GM12875 (cell line): ENCODE measurements around the gene ECSIT.

Source experiments
- H3K4me3 ChIP-seq: one replicate; pipeline ENCODE4 v1.5.1; 2011; ENCODE audit warnings: low read depth, low read length, control low read depth
- CTCF ChIP-seq: IDR thresholded peaks from 2 replicates; pipeline ENCODE4 v1.5.1; 2011; ENCODE audit warnings: low read depth, mild to moderate bottlenecking, control low read depth, inconsistent platforms, low read length, moderate library complexity, borderline replicate concordance; ENCODE audit not compliant: insufficient read depth

Gene ECSIT

DNA sequence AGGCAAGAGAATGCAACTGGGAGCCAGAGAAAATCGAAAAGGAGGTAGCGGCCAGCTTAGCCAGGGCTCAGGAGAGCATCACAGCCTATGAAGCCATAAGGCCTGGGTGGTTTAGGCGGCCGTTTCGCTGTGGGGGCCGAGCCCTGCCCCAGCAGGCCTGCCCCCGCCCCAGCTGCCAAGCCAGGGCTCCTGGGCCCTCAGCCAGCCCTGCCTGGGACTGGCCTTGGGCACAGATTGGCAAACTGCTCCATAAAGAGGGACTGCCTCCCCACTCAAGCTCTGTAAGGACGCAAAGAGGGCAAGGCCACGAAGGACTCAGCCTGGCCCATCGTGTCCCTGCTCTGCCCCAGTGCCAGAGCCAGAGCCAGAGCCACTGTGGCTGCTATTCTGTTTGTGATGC lies 33.5 kb downstream of the ECSIT start:
- TF ChIP-seq CTCF: no peak
- no peak overlapping the region for H3K4me3 ChIP-seq

GRCh38 chr19:11494634-11495285 lies 34.2 kb downstream of the ECSIT start:
- TF ChIP-seq CTCF: no peak
- H3K4me3 ChIP-seq: no peak overlapping the region

DNA sequence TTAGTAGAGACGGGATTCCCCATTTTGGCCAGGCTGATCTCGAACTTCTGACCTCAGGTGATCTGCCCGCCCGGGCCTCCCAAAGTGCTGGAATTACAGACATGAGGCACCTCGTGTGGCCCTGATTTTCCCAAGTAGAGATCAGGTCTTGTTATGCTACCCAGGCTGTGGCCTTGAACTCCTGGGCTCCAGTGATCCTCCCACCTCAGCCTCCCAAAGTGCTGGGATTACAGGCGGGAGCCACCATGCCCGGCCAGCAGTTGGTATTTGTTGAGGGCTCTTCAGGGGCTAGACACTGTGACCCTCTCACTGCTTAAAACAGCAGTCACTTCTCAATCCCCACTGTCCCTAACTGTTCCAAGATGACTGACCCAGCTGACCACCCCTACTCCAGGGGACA lies 39.6 kb downstream of the ECSIT start:
- TF ChIP-seq CTCF: no peak
- no peak overlapping the region for H3K4me3 ChIP-seq

DNA sequence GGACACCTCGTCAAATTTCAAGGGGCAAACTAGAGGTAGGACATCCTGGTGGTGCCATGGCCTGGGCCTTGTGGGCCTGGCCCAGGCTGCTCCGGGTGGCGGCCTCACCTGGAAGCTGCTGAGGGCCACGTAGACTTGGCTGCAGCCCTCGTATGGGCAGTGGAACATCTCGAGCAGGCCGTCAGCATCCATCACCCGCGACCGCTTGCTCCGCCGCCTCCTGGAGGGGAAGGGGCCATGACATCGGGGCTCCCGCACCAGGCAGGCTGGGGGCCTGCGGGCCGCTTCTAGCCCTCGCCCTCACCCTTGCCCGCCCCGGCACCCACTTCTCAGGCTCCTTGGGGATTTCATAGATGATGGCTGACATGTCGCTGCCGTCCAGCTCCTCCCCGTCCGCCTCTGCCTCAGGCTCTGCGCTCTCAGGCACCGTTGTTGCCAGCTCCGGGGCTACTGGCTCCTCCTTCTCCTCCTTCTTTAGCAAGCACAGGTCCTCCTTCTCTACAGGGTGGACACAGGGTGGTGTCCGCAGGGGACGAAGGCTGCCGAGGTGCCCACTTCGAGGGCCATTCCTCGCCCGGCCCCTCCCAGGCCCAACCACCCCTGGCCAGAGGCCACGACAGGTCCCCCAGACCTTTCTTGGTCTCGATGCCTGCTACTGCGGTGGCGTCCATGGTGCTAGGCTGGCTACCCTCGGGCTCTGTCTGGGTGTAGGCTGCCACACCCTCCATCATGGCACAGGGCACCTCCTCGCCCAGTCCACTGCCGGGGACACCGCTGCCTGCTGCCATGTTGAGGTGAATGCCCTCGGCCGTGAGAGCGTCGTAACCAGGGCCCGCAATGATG lies 42.1 kb downstream of the ECSIT start:
- TF ChIP-seq CTCF: no peak
- H3K4me3 ChIP-seq: no peak overlapping the region

DNA sequence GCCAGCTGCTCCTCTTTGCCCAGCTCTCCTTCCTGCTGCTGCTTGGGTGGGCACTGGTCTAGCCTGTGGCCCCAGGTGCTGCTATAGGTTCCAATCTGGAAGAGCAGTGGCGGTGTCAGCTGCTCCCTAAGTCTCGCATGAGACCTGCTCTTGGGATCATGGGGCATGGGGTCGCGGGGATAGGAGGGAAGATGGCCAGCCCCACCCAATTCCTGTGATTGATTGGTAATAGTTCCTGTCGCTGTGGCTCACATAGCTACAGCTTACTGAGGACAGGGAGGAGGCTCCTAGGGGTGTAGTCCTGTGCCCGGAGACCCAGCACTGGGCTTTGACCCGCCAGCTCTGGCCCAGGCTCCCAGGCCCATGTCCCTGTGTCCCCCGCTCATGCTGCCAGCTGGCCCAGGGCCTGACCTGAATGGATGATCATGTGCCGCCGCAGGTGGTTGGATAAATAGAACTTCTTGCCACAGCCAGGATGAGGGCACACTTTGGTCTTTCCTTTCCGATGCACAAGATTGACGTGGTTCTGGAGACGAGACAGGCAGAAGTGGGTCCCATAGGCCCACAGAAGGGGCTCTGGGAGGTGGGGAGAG lies 43.6 kb downstream of the ECSIT start:
- H3K4me3 ChIP-seq: no peak overlapping the region
- TF ChIP-seq CTCF: no peak

GRCh38 chr19:11483366-11484111 lies 45.4 kb downstream of the ECSIT start:
- H3K4me3 ChIP-seq: no peak overlapping the region
- TF ChIP-seq CTCF: no peak
